NK-92 treated with Interleukin-12 subunit alpha and Interleukin-12 subunit beta, amount 100 ng/mL, for 24 hours (cell line): ENCODE measurements around the gene ACTL7A.
"Not testable (repeated sequence)": the region's sequence is repeated elsewhere in the genome, so short reads cannot be mapped to it uniquely, and the experiment has no call there.

Source experiments
- DNase-seq: peaks from one replicate; lab custom pipeline; 2025; lab: John Stamatoyannopoulos, UW

ACTL7A gene, protein sequence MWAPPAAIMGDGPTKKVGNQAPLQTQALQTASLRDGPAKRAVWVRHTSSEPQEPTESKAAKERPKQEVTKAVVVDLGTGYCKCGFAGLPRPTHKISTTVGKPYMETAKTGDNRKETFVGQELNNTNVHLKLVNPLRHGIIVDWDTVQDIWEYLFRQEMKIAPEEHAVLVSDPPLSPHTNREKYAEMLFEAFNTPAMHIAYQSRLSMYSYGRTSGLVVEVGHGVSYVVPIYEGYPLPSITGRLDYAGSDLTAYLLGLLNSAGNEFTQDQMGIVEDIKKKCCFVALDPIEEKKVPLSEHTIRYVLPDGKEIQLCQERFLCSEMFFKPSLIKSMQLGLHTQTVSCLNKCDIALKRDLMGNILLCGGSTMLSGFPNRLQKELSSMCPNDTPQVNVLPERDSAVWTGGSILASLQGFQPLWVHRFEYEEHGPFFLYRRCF

DNA sequence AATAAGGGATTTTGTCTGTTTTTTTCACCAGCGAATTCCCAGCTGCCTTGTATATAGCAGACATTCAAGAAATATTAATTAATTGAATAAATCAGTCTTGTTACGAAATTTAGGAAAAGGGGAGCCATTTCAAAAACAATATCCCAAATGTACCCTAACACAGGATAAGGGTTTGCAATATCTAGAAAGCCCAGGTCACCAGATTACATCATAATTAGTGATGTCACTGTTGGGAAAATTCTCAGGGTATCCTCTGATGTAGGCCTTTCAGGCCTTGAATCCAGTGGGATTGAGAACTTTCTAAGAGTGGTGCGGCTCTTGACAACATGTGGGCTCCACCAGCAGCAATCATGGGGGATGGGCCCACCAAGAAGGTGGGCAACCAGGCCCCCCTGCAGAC, at the start of gene ACTL7A:
TSS of gene ACTL7A (plus strand) at position 270 of the 400 bp plus-strand sequence. CDS start at position 327, 57 bp downstream.
- no peak for DNase-seq

DNA sequence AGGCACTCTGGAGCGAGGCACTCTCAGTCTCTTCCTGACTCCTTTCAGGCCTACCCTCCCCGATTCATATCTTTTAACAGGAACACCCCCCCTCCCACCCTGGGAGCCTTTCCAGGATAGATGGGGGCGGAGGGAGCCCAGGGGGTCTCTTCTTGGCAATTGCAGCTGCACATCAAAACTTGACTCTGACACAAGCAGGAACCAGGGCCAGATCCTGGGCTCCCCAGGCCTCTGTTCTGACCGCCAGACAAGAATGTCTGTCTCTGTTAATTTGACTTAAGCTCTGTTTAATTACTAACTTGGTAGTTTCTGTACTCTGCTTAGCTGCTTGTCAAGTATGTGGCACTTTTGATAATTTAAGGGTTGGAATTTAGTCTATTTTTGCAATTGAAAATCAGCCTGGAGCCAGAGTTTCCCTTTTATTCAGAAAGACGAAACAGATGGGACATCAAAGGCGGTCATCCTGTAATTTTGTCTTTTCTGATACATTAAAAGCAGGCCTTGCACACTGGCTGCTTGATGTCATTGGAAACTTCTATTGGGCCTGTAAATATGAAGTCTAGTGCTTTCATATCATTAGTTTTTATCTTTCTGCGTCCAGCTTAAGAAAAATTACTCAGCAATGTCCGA, 49.6 kb upstream of the ACTL7A start:
- DNase-seq: no peak

DNA sequence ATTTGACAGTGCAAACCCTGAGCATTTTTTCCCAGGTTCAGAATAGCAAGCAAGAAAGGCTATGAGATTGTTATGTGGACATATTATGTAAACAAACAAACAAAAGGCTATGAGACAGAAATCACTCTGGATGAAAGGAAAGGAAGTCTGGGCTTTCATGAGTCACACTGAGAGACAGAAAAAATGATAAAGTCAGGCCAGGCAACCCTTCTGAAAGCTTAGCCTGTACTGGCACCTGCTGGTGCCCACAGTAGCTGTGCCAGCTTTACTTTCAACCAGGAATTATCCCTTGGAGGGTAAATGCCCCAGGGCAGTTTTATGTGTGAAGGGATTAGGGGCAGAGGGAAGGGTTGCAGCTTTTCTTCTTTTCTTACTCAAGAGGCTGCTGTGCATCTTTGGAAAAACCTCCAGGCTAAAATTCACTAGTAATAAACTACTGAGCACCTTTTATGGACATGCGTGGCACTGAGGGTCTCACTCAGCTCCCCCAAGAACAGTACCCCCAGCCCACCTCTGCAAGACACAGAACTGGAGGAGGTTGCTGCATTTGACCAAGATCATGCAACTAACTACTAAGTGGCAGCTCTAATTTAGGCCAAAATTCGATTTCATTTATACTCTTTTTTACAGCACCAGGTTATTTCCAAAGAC, 48.0 kb upstream of the ACTL7A start:
- DNase-seq: no peak

DNA sequence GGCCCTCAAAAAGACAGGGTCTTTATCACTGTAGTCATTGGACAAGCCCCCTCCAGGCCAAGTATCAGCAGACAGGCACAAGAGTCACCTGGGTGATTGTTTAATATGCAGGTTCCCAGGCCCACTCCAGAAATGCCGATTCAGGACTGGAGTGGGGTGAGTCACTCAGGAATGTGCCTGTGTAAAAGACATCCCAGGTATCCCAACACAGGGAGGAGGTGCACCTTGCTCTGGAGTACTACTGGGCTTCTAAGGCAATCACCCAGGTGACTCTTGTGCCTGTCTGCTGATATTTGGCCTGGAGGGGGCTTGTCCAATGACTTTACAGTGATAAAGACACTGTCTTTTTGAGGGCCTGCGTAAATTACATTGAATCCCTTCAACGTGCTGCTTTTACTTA, 46.9 kb upstream of the ACTL7A start:
- DNase-seq: no peak

DNA sequence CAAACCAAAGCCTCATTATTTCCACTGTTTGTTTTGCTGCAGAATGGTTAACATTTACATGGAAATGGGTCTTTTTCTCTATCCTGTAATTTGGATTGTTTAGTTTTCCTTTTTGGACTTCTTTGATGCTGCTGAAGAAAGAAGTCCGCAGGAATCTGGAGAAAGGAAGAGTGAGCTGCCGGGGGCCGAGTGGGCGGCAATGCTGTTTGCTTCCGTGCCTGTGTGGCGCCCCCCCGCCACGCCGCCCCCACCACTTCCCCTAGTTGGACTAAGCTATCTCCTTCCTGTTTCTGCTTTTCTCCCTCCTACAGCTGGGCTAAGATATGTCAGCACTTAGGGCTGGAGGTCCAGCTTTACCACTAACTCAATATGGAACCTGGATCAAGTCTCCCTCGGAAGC, 46.0 kb upstream of the ACTL7A start:
- no peak for DNase-seq

DNA sequence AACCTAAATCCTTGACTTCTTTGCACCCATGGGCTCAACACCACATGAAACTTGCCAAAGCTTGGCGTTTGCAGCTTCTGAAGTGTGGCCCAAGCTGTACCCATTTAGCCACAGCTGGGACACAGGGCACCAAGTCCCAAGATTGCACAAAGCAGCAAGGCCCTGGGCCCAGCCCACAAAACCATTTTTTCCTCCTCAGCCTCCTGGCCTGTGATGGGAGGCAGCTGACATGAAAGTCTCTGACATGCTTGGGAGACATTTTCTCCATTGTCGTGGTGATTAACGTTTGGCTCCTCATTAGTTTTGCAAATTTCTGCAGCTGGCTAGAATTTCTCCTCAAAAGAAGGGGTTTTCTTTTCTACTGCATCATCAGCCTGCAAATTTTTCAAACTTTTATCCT, 38.2 kb upstream of the ACTL7A start:
- no peak for DNase-seq

DNA sequence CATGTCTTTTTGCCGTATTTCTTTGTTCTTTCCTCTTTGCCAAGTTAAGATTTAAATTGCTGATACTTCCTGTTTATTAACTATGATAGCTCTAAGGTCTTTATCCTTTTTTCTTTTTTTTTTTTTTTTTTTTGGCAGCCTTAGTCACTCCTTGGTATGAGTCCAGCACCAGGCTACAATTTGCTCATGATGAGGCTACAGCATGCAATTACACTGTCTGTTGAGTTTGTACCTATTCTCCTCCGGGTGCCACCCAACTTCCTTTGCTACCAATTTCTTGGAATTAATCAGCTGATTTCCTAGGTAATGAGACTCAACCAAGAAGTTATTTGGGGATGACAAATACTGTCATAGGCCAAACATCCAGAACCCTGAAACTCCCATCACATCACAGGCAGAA, 31.8 kb upstream of the ACTL7A start:
- no peak for DNase-seq

DNA sequence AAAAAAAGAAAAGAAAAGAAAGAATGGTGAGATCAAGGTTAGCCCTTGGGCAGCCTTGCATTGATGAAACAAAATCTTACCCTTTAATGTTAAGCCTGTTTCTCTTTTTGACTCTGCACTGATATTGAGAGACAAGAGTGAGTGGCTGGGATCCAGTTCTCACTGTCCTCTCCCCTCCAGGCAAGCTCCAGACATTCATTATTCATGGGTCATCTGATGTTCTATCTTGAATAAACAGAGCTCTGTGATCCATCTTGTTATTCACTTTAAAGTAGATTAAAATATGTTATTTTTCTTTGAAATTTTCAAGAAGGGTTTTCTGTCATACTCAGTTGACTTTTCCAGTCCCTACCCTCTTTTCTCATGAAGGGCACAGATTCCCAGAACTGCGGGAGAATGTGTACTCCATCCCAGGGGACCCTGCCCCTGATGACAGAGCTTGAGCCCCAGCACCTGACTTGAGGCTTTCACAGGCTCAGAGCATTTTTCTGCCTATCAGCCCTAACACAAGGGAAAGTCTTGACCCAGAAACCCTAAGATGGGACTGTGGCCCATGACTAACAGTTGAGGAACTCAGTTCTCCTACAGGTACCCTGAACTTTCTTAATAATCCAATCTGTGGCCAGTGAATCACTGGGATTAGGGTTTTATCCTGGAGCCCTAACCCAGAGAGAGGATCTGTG, 30.4 kb upstream of the ACTL7A start:
- DNase-seq: no peak

DNA sequence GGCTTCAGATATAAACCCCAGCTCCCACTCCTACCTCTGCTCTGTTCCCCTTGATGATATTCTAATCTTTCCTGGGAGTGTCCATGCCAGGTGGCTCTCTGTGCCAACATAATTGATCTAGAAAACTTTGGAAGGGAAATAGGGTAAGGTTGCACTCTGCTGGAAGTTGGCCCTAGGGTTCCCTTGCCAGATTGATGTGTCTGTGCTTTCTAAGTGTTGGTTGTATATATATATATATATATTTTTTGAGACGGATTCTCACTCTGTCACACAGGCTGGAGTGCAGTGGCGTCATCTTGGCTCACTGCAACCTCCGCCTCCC, 29.9 kb upstream of the ACTL7A start:
- no peak for DNase-seq

DNA sequence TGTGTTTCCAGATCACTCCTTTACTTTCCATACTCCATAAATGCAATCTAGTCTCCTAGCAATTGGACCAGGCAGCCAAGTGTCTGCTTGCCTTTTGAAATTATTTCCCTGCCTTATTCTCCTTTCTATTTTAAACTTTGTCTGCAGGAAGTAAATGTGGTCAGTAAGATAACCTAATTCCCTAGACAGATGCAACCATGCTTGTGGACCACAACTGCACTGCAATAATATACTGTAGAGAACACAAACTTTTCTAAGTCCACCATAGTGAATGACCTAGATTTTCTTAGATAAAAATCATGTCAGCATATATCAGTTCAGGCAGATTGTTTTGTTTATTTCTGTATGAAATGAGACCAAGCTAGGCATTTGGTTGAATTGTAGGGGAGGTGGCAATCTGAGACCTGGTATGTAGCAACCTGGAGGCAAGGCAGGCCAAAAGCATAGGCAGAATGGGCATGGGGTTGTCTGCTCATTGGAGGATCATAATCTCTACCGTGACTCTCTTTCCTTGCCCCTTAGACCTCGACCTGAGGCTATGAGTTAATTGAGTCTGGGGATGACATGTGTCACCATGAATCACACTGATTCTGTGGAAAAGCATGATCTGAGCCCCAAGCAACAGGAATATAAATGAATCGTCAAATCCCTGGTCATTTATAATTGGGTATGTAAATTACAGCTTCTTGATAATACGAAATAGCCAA, 27.0 kb upstream of the ACTL7A start:
- no peak for DNase-seq

DNA sequence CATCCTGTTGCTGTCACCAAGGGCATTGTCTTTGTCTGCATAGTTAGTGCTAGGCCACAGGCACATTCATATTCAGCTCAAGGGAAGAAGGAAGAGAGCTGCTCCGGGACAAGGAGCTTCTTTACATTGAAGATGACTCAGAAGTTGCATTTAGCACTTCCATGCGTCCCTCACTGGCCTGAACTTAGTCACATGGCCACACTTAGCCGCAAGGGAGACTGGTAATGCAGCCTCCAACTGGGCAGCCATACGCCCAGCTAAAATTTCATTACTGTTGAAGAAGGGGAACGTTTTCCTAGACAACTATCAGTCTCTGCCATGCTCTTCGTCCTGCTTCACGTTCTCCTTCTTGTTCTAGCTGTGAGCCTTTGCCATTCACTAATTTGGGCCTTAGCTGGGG, 26.2 kb upstream of the ACTL7A start:
- no peak for DNase-seq

DNA sequence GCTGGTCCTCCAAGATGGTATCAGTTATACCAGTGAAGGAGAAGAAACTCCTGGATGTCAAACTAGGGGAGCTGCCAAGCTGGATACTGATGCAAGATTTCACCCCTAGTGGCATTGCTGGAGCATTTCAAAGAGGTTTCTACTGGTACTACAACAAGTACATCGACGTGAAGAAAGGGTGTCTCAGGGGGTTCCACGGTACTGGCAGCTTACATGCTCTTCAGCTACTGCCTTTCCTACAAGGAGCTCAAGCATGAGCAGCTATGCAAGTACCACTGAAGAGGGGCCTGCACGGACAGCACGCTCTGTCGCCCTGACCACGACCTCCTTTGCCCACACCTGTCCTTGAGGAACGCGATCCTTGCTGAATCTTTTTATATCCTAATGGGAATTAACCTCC, 25.7 kb upstream of the ACTL7A start:
- no peak for DNase-seq

DNA sequence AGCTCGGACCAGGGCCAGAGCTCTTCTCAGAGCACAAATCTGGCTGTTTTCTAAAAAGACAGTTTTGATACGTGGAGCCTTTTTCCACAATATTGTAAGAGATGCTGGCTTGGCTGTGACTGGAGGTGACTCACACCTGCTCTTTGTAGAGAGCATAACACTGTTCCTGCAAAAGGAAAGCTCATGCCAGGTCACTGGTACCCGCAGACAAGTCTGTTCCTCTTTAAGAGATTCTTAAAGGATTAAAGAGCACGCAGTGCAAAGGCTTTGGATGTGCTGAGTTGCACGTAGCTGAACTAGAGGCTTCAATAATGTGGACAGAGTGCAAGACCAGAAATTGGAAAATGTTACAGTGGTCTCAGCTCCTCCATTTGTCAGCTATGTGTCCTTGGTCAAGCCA, 25.3 kb upstream of the ACTL7A start:
- DNase-seq: no peak

DNA sequence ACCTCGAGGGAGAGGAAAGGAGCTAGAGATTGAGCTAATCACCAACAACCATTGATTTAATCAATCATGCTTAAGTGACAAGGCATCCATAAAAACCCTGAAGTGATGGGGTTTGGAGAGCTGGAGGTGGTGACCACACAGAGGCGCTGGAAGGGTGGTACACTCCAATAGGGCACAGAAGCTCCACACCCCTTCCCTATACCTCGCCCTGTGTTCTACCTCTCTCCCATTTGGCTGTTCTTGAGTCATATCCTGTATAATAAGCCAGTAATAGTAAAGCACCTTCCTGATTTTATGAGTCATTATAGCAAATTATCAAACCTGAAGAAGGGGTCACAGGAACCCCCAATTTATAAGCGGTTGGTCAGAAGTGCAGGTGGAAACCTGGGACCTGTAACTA, 24.5 kb upstream of the ACTL7A start:
- no peak for DNase-seq

DNA sequence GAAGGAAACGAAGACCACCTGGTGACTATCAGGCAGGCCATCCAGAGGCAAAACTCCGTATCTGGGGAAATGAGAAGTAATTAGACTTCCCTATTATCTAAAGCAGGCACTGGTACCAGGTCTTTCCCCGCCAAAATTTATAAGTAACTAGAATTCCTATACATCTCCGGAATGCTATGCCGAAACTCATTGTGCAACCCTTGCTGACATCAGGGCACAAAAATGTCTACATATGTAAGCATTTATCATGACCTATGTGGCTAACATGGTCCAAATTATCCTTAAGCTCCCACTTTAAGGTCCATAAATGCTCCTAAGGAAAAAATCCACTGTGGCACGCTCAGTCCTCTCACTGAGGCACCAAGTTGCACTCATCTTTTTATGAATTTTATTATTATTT, 24.0 kb upstream of the ACTL7A start:
- DNase-seq: no peak

DNA sequence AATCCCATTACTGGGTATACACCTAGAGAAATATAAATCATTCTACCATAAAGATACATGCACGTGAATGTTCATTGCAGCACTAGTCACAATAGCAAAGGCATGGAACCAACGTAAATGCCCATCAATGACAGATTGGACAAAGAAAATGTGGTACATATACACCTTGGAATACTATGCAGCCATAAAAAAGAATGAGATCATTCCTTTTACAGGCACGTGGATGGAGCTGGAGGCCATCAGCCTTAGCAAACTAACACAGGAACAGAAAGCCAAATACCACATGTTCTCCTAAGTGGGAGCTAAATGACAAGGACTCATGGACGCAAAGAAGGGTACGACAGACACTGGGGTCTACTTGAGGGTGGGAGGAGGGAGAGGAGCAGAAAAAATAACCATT, 22.5 kb upstream of the ACTL7A start:
- DNase-seq: not testable (repeated sequence)

DNA sequence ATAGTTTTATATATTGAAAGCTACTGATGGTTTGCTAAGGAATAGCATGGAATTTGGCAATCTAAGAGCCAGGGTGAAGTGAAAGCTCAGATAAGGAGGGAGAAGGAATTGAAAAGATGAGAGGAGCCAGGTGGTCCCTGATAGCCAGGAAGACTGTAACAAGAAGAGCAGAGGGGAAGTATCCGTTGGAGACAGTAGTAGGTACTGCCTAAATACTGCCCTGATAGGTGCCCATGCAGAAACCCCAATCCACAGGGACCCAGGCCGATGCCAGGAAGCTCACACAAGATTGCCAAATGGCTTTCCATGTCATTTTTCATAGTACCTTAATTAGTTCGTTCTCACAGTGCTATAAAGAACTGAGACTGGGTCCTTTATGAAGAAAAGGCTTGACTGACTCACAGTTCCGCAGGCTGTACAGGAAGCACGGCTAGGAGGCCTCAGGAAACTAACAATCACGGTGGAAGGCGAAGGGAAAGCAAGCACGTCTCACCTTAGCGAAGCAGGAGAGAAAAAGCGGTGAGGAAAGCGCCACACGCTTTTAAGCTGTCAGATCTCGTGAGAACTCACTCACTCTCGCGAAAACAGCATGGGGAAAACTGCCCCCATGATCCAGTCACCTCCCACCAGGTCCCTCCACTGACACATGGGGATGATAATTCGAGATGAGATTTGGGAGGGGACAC, 19.3 kb upstream of the ACTL7A start:
- DNase-seq: no peak

DNA sequence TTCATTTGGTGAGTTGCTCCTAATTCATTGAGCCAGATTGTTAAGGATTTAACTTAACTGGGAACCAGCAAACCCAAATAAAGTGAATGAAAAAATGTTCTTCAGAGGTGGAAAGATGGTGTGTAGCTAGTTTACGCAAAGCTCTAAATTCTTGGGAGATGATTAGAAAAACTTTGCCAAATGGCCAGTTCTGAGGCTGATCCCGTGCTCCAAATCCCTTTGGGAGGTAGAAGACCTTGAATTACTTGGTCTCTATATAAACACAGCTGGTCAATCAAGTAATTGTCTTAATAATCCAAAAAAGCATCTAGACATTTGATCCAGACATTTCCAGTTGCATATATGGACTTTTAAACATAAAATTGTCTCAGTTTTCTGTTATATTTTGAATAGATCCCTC, 17.7 kb upstream of the ACTL7A start:
- DNase-seq: no peak

DNA sequence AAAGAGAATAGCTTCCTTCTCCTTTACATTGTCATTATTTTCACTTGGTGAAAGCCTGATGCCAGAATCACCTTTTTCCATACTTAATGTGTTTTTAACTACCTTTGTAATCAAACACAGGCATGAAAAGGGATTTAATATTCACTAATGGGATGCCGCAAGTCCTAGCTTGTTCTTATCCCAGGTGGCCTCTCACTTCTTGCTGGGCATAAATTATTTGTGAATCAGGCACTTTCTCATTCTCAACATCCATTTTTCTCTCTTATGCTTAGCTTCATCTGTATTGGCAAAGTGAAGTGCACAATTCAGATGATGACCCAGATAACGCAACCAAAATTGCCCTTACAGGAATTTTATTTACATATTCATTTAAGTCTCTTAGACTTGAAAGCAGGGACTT, 17.2 kb upstream of the ACTL7A start:
- DNase-seq: no peak

DNA sequence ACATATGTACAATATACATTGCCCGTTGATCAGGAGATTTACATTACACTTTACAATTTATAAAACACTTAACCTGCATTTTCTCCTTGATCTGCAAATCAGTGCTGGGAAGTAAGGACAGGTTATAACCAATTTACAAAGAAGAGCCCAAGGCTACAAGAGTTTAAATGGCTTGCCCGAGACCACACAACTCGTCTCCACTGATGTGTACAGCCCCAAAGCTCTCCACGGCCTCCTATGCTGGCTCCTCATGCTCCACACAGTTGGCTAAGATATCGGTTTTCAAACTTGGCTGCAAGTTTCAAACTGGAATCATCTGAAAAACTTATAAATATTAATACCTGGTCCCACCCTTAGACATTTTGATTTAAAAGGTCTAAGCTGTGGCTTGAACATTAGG, 16.6 kb upstream of the ACTL7A start:
- no peak for DNase-seq

DNA sequence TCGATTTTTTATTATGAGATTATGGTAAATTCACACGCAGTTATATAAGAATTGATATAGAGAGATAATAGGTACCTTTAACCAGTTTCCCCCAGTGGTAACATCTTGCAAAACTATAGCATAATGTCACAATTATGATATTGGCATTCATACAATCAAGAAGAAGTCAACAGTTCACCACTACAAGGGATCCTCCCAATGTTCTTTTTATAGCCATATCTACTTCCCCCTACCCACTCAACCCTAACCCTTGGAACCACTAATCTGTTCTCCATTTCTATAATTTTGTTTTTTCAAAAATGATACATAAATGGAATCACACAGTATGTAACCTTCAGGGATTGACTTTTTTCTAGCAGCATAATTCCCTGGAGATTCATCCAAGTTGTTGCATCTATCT, 16.1 kb upstream of the ACTL7A start:
- DNase-seq: no peak

DNA sequence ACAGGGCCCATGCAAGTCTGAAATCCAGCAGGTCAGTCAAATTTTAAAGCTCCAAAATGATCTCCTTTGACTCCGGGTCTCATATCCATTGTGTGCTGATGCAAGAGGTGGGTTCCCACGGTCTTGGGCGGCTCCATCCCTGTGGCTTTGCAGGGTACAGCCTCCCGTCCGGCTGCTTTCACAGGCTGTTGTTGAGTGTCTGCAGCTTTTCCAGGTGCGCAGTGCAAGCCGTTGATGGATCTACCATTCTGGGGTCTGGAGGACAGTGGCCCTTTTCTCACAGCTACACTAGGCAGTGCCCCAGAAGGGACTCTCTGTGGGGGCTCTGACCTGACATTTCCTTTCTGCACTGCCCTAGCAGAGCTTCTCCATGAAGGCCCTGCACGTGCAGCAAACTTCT, 13.8 kb upstream of the ACTL7A start:
- not testable (repeated sequence) for DNase-seq
